WTC11 (cell line): ENCODE data around the gene CTNND2. TPM values are rescaled to one million over a fixed set of nuclear protein-coding genes. Genes with fewer than 3 reads are reported as not detected.

Experiments used
- ATAC-seq: fragments of 200-7000 bp; cut with Tn5 transposase; 2 replicates; pipeline ENCODE4 v1.10.0; 2021; ENCODE audit warnings: mild to moderate bottlenecking, moderate library complexity
- CTCF ChIA-PET: fragments of 300-600 bp; sonication (Branson Sonifier 250); formaldehyde crosslinking; loops from one replicate; lab custom pipeline; 2021; ENCODE audit warnings: antibody characterized with exemption; lab: Charles Lee
- POLR2A ChIA-PET: fragments of 350-600 bp; sonication (Branson Sonifier 250); formaldehyde crosslinking; loops from one replicate; lab custom pipeline; 2021; ENCODE audit warnings: antibody characterized with exemption; lab: Charles Lee
- DNase-seq: peaks from one replicate; pipeline ENCODE4 v3.0.0; 2021; ENCODE audit warnings: low spot score
- H3K27ac Mint-ChIP-seq: 2 replicates; pipeline ENCODE4 v1.8.0; 2021; ENCODE audit warnings: mixed read lengths
- H3K27me3 Mint-ChIP-seq: 2 replicates; pipeline ENCODE4 v1.8.0; 2021; ENCODE audit warnings: low read depth, mild to moderate bottlenecking, moderate library complexity, mixed read lengths
- H3K36me3 Mint-ChIP-seq: 2 replicates; pipeline ENCODE4 v1.8.0; 2021; ENCODE audit warnings: mixed read lengths
- H3K4me1 Mint-ChIP-seq: 2 replicates; pipeline ENCODE4 v1.8.0; 2022; ENCODE audit warnings: mixed read lengths
- H3K4me3 Mint-ChIP-seq: 2 replicates; pipeline ENCODE4 v1.8.0; 2021; ENCODE audit warnings: mild to moderate bottlenecking, moderate library complexity, mixed read lengths
- H3K9me3 Mint-ChIP-seq: 2 replicates; pipeline ENCODE4 v1.8.0; 2021; ENCODE audit warnings: mixed read lengths
- EMX1 ChIP-seq: fragments of 250-450 bp; sonication (Bioruptor Pico); IDR thresholded peaks from 2 replicates; pipeline ENCODE4 v1.8.0; 2021; ENCODE audit warnings: mild to moderate bottlenecking
- FOXK1 ChIP-seq: sonication (generic); formaldehyde crosslinking; IDR thresholded peaks from 2 replicates; pipeline ENCODE4 v1.8.0; 2022; ENCODE audit warnings: mild to moderate bottlenecking, moderate library complexity, missing genetic modification reagents
- FOXP4 ChIP-seq: sonication (generic); formaldehyde crosslinking; IDR thresholded peaks from 2 replicates; pipeline ENCODE4 v1.8.0; 2022; ENCODE audit warnings: mild to moderate bottlenecking, missing genetic modification reagents
- HMGA2 ChIP-seq: fragments of 250-450 bp; sonication (Bioruptor Pico); IDR thresholded peaks from 2 replicates; pipeline ENCODE4 v1.4.0; 2021; ENCODE audit warnings: mild to moderate bottlenecking, moderate library complexity
- JUN ChIP-seq: sonication (generic); formaldehyde crosslinking; IDR thresholded peaks from 2 replicates; pipeline ENCODE4 v1.8.0; 2023; ENCODE audit warnings: mild to moderate bottlenecking, missing genetic modification reagents
- NFYB ChIP-seq: sonication (generic); formaldehyde crosslinking; conservative IDR thresholded peaks from 2 replicates; pipeline ENCODE4 v1.8.0; 2022; ENCODE audit warnings: low read depth, missing genetic modification reagents
- NR3C1 ChIP-seq: sonication (generic); formaldehyde crosslinking; conservative IDR thresholded peaks from 2 replicates; pipeline ENCODE4 v1.8.1; 2023; ENCODE audit warnings: low read depth, mild to moderate bottlenecking, missing genetic modification reagents
- PRDM15 ChIP-seq: sonication (generic); formaldehyde crosslinking; IDR thresholded peaks from 2 replicates; pipeline ENCODE4 v1.8.0; 2022; ENCODE audit warnings: missing genetic modification reagents
- PRRX2 ChIP-seq: fragments of 250-450 bp; sonication (Bioruptor Pico); IDR thresholded peaks from 2 replicates; pipeline ENCODE4 v1.8.0; 2021; ENCODE audit warnings: mild to moderate bottlenecking
- RELA ChIP-seq: sonication (generic); formaldehyde crosslinking; IDR thresholded peaks from 2 replicates; pipeline ENCODE4 v1.8.1; 2022; ENCODE audit warnings: missing genetic modification reagents, mild to moderate bottlenecking, borderline replicate concordance
- SMAD3 ChIP-seq: sonication (generic); formaldehyde crosslinking; IDR thresholded peaks from 2 replicates; pipeline ENCODE4 v1.8.0; 2022; ENCODE audit warnings: missing genetic modification reagents, mild to moderate bottlenecking, borderline replicate concordance
- TCF7 ChIP-seq: sonication (generic); formaldehyde crosslinking; IDR thresholded peaks from 2 replicates; pipeline ENCODE4 v1.8.0; 2022; ENCODE audit warnings: mild to moderate bottlenecking, low read depth, missing genetic modification reagents, moderate library complexity
- ZNF423 ChIP-seq: fragments of 250-450 bp; sonication (Bioruptor Pico); IDR thresholded peaks from 2 replicates; pipeline ENCODE4 v2.1.2; 2022; ENCODE audit warnings: mild to moderate bottlenecking, moderate library complexity
- ZNF671 ChIP-seq: fragments of 250-450 bp; sonication (Bioruptor Pico); IDR thresholded peaks from 2 replicates; pipeline ENCODE4 v1.8.0; 2021; ENCODE audit warnings: mild to moderate bottlenecking
- ZSCAN18 ChIP-seq: fragments of 250-450 bp; sonication (Bioruptor Pico); IDR thresholded peaks from 2 replicates; pipeline ENCODE4 v2.1.2; 2022; ENCODE audit warnings: mild to moderate bottlenecking, moderate library complexity
- total RNA-seq: library from RNA; stranded (reverse); gene quantifications from 3 replicates; pipeline ENCODE4 v1.2.3, GENCODE V29; 2021
- TF ChIP-seq, protein P1 (sequence below): fragments of 250-450 bp; sonication (Bioruptor Pico); IDR thresholded peaks from 2 replicates; pipeline ENCODE4 v1.9.0; 2021; ENCODE audit warnings: mild to moderate bottlenecking
- TF ChIP-seq, protein P2 (sequence below): sonication (generic); formaldehyde crosslinking; IDR thresholded peaks from 2 replicates; pipeline ENCODE4 v1.8.1; 2022; ENCODE audit warnings: mild to moderate bottlenecking, moderate library complexity, missing genetic modification reagents
- TF ChIP-seq, protein P3 (sequence below): sonication (generic); formaldehyde crosslinking; IDR thresholded peaks from 2 replicates; pipeline ENCODE4 v1.8.0; 2022; ENCODE audit warnings: mild to moderate bottlenecking, missing genetic modification reagents
- TF ChIP-seq, protein P4 (sequence below): sonication (generic); formaldehyde crosslinking; IDR thresholded peaks from 2 replicates; pipeline ENCODE4 v1.8.0; 2022; ENCODE audit warnings: mild to moderate bottlenecking, missing genetic modification reagents
- TF ChIP-seq, protein P5 (sequence below): sonication (generic); formaldehyde crosslinking; IDR thresholded peaks from 2 replicates; pipeline ENCODE4 v1.8.1; 2022; ENCODE audit warnings: low read depth, mild to moderate bottlenecking, moderate library complexity, missing genetic modification reagents, borderline replicate concordance
- TF ChIP-seq, protein P6 (sequence below): sonication (generic); formaldehyde crosslinking; IDR thresholded peaks from 2 replicates; pipeline ENCODE4 v1.8.1; 2023; ENCODE audit warnings: mild to moderate bottlenecking, missing genetic modification reagents, moderate library complexity

Gene CTNND2
- total RNA-seq, 1 experiment from 2014 or later, result 11.9 TPM

DNA sequence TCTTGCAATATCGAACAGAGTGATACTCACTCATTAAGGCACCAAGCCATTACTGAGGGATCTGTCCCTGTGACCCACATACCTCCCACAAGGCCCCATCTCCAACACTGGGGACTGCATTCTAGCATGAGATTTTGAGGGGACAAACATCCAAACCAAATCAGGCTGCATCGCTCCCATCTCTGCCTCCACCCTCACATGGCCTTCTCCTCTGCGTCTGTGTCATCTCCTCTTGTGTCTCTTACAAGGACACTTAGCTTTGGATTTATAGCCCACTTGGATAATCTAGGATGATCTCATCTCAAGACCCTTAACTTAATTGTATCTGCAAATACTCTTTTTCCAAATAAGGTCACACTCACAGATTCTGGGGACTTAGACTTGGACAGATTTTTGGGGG, 858.8 kb downstream of the CTNND2 start:
- no peak overlapping the region for H3K27ac Mint-ChIP-seq

DNA sequence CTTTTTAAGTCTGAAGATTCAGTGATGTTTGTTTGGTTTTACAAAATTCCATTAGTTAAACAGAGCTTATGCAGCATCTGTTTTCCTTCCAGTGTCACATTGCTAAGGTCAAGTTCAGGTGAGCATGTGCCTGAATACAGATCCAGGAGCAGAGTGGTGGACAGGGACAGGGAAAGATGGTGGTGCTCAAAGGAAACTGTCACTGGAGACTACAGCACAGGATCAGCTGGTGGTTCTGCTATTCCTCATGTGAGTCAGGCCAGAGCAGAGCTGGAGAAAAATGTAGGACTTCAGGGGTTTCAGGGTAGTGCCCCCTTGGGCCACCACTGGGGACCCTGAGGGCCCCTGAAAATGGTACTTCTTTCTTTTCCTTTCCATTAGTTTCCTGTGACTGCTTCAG, 859.7 kb downstream of the CTNND2 start:
- CTCF ChIA-PET, result interaction anchor here (0.7 kb wide), 1 partner anchor 11 kb away, joined by 3 read pairs; no protein-coding TSS in a partner anchor
- Mint-ChIP-seq H3K9me3 (no peaks in the 10 kb centered on the region), H3K4me1 (no peaks in the 10 kb centered on the region), H3K4me3 (no peak overlapping the region), H3K27ac (no peak overlapping the region), H3K36me3 (no peaks in the 10 kb centered on the region), H3K27me3 (no peaks in the 10 kb centered on the region)
- no peak for DNase-seq
- POLR2A ChIA-PET, result no interaction called here
- no peak for ATAC-seq
- no peak for TF ChIP-seq RELA
- TF ChIP-seq, protein P1, sequence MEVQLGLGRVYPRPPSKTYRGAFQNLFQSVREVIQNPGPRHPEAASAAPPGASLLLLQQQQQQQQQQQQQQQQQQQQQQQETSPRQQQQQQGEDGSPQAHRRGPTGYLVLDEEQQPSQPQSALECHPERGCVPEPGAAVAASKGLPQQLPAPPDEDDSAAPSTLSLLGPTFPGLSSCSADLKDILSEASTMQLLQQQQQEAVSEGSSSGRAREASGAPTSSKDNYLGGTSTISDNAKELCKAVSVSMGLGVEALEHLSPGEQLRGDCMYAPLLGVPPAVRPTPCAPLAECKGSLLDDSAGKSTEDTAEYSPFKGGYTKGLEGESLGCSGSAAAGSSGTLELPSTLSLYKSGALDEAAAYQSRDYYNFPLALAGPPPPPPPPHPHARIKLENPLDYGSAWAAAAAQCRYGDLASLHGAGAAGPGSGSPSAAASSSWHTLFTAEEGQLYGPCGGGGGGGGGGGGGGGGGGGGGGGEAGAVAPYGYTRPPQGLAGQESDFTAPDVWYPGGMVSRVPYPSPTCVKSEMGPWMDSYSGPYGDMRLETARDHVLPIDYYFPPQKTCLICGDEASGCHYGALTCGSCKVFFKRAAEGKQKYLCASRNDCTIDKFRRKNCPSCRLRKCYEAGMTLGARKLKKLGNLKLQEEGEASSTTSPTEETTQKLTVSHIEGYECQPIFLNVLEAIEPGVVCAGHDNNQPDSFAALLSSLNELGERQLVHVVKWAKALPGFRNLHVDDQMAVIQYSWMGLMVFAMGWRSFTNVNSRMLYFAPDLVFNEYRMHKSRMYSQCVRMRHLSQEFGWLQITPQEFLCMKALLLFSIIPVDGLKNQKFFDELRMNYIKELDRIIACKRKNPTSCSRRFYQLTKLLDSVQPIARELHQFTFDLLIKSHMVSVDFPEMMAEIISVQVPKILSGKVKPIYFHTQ, result no peak
- TF ChIP-seq, protein P2, sequence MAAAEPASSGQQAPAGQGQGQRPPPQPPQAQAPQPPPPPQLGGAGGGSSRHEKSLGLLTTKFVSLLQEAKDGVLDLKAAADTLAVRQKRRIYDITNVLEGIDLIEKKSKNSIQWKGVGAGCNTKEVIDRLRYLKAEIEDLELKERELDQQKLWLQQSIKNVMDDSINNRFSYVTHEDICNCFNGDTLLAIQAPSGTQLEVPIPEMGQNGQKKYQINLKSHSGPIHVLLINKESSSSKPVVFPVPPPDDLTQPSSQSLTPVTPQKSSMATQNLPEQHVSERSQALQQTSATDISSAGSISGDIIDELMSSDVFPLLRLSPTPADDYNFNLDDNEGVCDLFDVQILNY (CRISPR knock-in tag), result no peak
- TF ChIP-seq EMX1, result no peak
- TF ChIP-seq, protein P3, sequence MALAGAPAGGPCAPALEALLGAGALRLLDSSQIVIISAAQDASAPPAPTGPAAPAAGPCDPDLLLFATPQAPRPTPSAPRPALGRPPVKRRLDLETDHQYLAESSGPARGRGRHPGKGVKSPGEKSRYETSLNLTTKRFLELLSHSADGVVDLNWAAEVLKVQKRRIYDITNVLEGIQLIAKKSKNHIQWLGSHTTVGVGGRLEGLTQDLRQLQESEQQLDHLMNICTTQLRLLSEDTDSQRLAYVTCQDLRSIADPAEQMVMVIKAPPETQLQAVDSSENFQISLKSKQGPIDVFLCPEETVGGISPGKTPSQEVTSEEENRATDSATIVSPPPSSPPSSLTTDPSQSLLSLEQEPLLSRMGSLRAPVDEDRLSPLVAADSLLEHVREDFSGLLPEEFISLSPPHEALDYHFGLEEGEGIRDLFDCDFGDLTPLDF (CRISPR knock-in tag), result no peak
- TF ChIP-seq NR3C1 (CRISPR knock-in tag), result no peak
- no peak for TF ChIP-seq PRRX2 (CRISPR knock-in tag)
- no peak for TF ChIP-seq HMGA2 (CRISPR knock-in tag)
- TF ChIP-seq PRDM15, result no peak
- TF ChIP-seq, protein P4, sequence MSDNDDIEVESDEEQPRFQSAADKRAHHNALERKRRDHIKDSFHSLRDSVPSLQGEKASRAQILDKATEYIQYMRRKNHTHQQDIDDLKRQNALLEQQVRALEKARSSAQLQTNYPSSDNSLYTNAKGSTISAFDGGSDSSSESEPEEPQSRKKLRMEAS (CRISPR knock-in tag), result no peak

More for the DNA sequence above, 858.8 kb downstream of the CTNND2 start:
- no peak overlapping the region for H3K4me3 Mint-ChIP-seq
- CTCF ChIA-PET, result no interaction called here
- DNase-seq, result no peak
- H3K9me3 Mint-ChIP-seq, result no peaks in the 10 kb centered on the region
- POLR2A ChIA-PET, result no interaction called here
- no peaks in the 10 kb centered on the region for H3K27me3 Mint-ChIP-seq
- H3K36me3 Mint-ChIP-seq, result no peaks in the 10 kb centered on the region
- no peaks in the 10 kb centered on the region for H3K4me1 Mint-ChIP-seq
- TF ChIP-seq NFYB, result no peak
- TF ChIP-seq TCF7 (CRISPR knock-in tag), result no peak
- no peak for TF ChIP-seq ZSCAN18
- TF ChIP-seq, protein P5, sequence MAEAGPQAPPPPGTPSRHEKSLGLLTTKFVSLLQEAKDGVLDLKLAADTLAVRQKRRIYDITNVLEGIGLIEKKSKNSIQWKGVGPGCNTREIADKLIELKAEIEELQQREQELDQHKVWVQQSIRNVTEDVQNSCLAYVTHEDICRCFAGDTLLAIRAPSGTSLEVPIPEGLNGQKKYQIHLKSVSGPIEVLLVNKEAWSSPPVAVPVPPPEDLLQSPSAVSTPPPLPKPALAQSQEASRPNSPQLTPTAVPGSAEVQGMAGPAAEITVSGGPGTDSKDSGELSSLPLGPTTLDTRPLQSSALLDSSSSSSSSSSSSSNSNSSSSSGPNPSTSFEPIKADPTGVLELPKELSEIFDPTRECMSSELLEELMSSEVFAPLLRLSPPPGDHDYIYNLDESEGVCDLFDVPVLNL (CRISPR knock-in tag), result no peak
- TF ChIP-seq FOXK1 (CRISPR knock-in tag), result no peak
- no peak for TF ChIP-seq JUN (CRISPR knock-in tag)
- TF ChIP-seq FOXP4 (CRISPR knock-in tag), result no peak
- TF ChIP-seq ZNF423 (CRISPR knock-in tag), result no peak
- TF ChIP-seq, protein P6, sequence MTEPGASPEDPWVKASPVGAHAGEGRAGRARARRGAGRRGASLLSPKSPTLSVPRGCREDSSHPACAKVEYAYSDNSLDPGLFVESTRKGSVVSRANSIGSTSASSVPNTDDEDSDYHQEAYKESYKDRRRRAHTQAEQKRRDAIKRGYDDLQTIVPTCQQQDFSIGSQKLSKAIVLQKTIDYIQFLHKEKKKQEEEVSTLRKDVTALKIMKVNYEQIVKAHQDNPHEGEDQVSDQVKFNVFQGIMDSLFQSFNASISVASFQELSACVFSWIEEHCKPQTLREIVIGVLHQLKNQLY (CRISPR knock-in tag), result no peak
- no peak for TF ChIP-seq ZNF671 (CRISPR knock-in tag)
- TF ChIP-seq SMAD3 (CRISPR knock-in tag), result no peak
- no peak for ATAC-seq
